HG02678 (cell line): Measurements from ENCODE around the gene NTN4.
"Not testable (repeated sequence)": the region's sequence is repeated elsewhere in the genome, so short reads cannot be mapped to it uniquely, and the experiment has no call there.

Experiments
- ATAC-seq: cut with Tn5 transposase; IDR thresholded peaks from one replicate; pipeline ENCODE4 v1.9.1; 2021; ENCODE audit warnings: mild to moderate bottlenecking, moderate library complexity; ENCODE audit not compliant: unreplicated experiment

The NTN4 gene

GRCh38 chr12:95796982-95797289 lies 6.4 kb upstream of the NTN4 start:
- ATAC-seq = no peak

GRCh38 chr12:95796225-95796981 lies 5.8 kb upstream of the NTN4 start:
- ATAC-seq = no peak

GRCh38 chr12:95790917-95791849 lies 619 bp upstream of the NTN4 start:
- ATAC-seq = no peak

GRCh38 chr12:95789126-95790032 lies 1.2 kb downstream of the NTN4 start:
- ATAC-seq = no peak

GRCh38 chr12:95788637-95789036 lies 1.9 kb downstream of the NTN4 start:
- ATAC-seq = no peak

- ATAC-seq = no peak
Measured at GRCh38 chr12:95787274-95787818, 3.2 kb downstream of the NTN4 start.

- no peak for ATAC-seq
Measured at GRCh38 chr12:95784915-95785314, 5.6 kb downstream of the NTN4 start.

- ATAC-seq = no peak
Measured at GRCh38 chr12:95784286-95784685, 6.3 kb downstream of the NTN4 start.

- not testable (repeated sequence) for ATAC-seq
Measured at GRCh38 chr12:95775466-95775865, 15.1 kb downstream of the NTN4 start.

- no peak for ATAC-seq
Measured at GRCh38 chr12:95774311-95775045, 16.1 kb downstream of the NTN4 start.

- no peak for ATAC-seq
Measured at GRCh38 chr12:95773320-95773719, 17.2 kb downstream of the NTN4 start.

- no peak for ATAC-seq
Measured at GRCh38 chr12:95767703-95768102, 22.9 kb downstream of the NTN4 start.

GRCh38 chr12:95766356-95767019 lies 24.1 kb downstream of the NTN4 start:
- no peak for ATAC-seq

- ATAC-seq = no peak
Measured at GRCh38 chr12:95764848-95765247, 25.7 kb downstream of the NTN4 start.

GRCh38 chr12:95763809-95764253 lies 26.7 kb downstream of the NTN4 start:
- no peak for ATAC-seq

GRCh38 chr12:95762123-95762785 lies 28.3 kb downstream of the NTN4 start:
- ATAC-seq = no peak

- ATAC-seq = no peak
Measured at GRCh38 chr12:95760371-95760770, 30.2 kb downstream of the NTN4 start.

- no peak for ATAC-seq
Measured at GRCh38 chr12:95759718-95760117, 30.8 kb downstream of the NTN4 start.

- ATAC-seq = no peak
Measured at GRCh38 chr12:95759039-95759438, 31.5 kb downstream of the NTN4 start.
